GM20000 (cell line): ENCODE results near the gene LRBA.
"Not testable (repeated sequence)": the region's sequence is repeated elsewhere in the genome, so short reads cannot be mapped to it uniquely, and the experiment has no call there.

Source experiments
- DNase-seq: peaks from one replicate; pipeline ENCODE4 v3.0.0; 2012; ENCODE audit warnings: low spot score
- CTCF ChIP-seq: IDR thresholded peaks from 2 replicates; pipeline ENCODE4 v1.5.1; 2012; ENCODE audit warnings: mild to moderate bottlenecking, control low read depth; ENCODE audit errors: extremely low read depth, missing control alignments

The LRBA gene

GRCh38 chr4:150961566-150961965 is 53.5 kb downstream of the LRBA start:
- TF ChIP-seq CTCF = no peak
- no peak for DNase-seq

- no peak for DNase-seq
- peak; percentile 24 for TF ChIP-seq CTCF
These were observed 54.3 kb downstream of the LRBA start for GRCh38 chr4:150960818-150961217.

- no peak for TF ChIP-seq CTCF
- DNase-seq = no peak
These were observed 55.0 kb downstream of the LRBA start for GRCh38 chr4:150960079-150960478.

- not testable (repeated sequence) for DNase-seq
These were observed 57.1 kb downstream of the LRBA start for GRCh38 chr4:150957981-150958380.

- DNase-seq = not testable (repeated sequence)
These were observed 58.0 kb downstream of the LRBA start for GRCh38 chr4:150957095-150957494.

GRCh38 chr4:150953916-150954315 is 61.2 kb downstream of the LRBA start:
- DNase-seq = not testable (repeated sequence)

- TF ChIP-seq CTCF = no peak
- DNase-seq = no peak
These were observed 62.8 kb downstream of the LRBA start for GRCh38 chr4:150952167-150952845.

GRCh38 chr4:150950657-150951288 is 64.3 kb downstream of the LRBA start:
- TF ChIP-seq CTCF = no peak

GRCh38 chr4:150949943-150950342 is 65.1 kb downstream of the LRBA start:
- no peak for DNase-seq
- TF ChIP-seq CTCF = no peak

More at GRCh38 chr4:150950657-150951288, 64.3 kb downstream of the LRBA start:
- no peak for DNase-seq
